Thymus (tissue), 14 donors: ENCODE measurements around the gene TMEM52B. TPM values are rescaled to one million over a fixed set of nuclear protein-coding genes. Genes with fewer than 3 reads are reported as not detected.

ENCODE experiments used
- DNase-seq, 9 donors: peaks; one replicate each; pipeline ENCODE4 v3.0.0-alpha.2; 2013; ENCODE audit warnings: low spot score in 9 of 9, low read depth in 6 of 9, missing footprints in 1 of 9
- H3K27ac ChIP-seq, 2 donors: one replicate each; pipeline ENCODE4 v1.5.1; 2013; ENCODE audit warnings: control low read depth in 1 of 2, low read depth in 1 of 2, low read length in 1 of 2, mild to moderate bottlenecking in 1 of 2, moderate library complexity in 1 of 2
- H3K27me3 ChIP-seq, 2 donors: one replicate each; pipeline ENCODE4 v1.5.1; 2013; ENCODE audit warnings: low read length in 1 of 2; ENCODE audit not compliant: control insufficient read depth in 2 of 2, insufficient read depth in 1 of 2
- H3K36me3 ChIP-seq, 2 donors: one replicate each; pipeline ENCODE4 v1.5.1; 2013; ENCODE audit warnings: low read length in 1 of 2, mild to moderate bottlenecking in 1 of 2, moderate library complexity in 1 of 2; ENCODE audit not compliant: control insufficient read depth in 2 of 2, insufficient read depth in 2 of 2
- H3K4me1 ChIP-seq, 2 donors: one replicate each; pipeline ENCODE4 v1.5.1; 2013; ENCODE audit warnings: low read length in 2 of 2; ENCODE audit not compliant: control insufficient read depth in 2 of 2, insufficient read depth in 2 of 2
- H3K4me3 ChIP-seq, 2 donors: one replicate each; pipeline ENCODE4 v1.5.1; 2013; ENCODE audit warnings: low read length in 2 of 2, control low read depth in 1 of 2, mild to moderate bottlenecking in 1 of 2
- H3K9me3 ChIP-seq, 2 donors: one replicate each; pipeline ENCODE4 v1.5.1; 2013; ENCODE audit warnings: low read length in 1 of 2, mild to moderate bottlenecking in 1 of 2; ENCODE audit not compliant: control insufficient read depth in 2 of 2, insufficient read depth in 1 of 2
- WGBS: extraction: QIAGEN DNeasy Blood & Tissue Kit; methylation state at CpG from one replicate; pipeline ENCODE4 v1.1.7; 2013; 5-methylcytosine and 5-hydroxymethylcytosine counted together
- long read RNA-seq, 10 donors: transcript quantifications; one replicate each; lab custom pipeline, GENCODE V29; 2026
- polyA plus RNA-seq: library from polyadenylated mRNA; stranded (reverse); fragments of 200-250 nt; gene quantifications from one replicate; pipeline ENCODE4 v1.2.3, GENCODE V29; 2013
- total RNA-seq: library from RNA; stranded (reverse); fragments of 120-200 nt; gene quantifications from one replicate; pipeline ENCODE4 v1.2.4, GENCODE V29; 2013
- donor health status: healthy.

Gene TMEM52B
- total RNA-seq (0.14 TPM), polyA plus RNA-seq (0.14 TPM)
- long read RNA-seq, donor 1 = 0 reads
- long read RNA-seq, donor 2 = 0 reads
- long read RNA-seq, donor 3 = 0 reads
- long read RNA-seq, donor 4 = 0 reads
- long read RNA-seq, donor 5 = 0 reads
- long read RNA-seq, donor 6 = 0 reads
- long read RNA-seq, donor 7 = 0 reads
- long read RNA-seq, donor 8, partial matches to known transcripts = 0 of 1 reads
- long read RNA-seq, donor 8, other reads (novel, unspliced or antisense) = 0 of 1 reads
- long read RNA-seq, donor 9 = 0 reads
- long read RNA-seq, donor 10 = 0 reads

- no peak for DNase-seq
- H3K27ac ChIP-seq = no peak within 1 kb of the TSS
- H3K4me1 ChIP-seq = no peaks in the 10 kb centered on the region
- H3K4me3 ChIP-seq = no peak within 1 kb of the TSS
- H3K36me3 ChIP-seq = no peaks in the 10 kb centered on the region
- no peaks in the 10 kb centered on the region for H3K27me3 ChIP-seq
- 94% methylated on average over 4 of the region's 4 CpGs for WGBS
- no peaks in the 10 kb centered on the region for H3K9me3 ChIP-seq
These were observed at the start of gene TMEM52B for GRCh38 chr12:10178821-10179220. TMEM52B (plus strand) TSS chr12:10179032; CDS start chr12:10179575, 543 bp downstream.

- peak within 1 kb of the TSS in 1 of 2 donors; percentile 48 for H3K27ac ChIP-seq
- WGBS = 7% methylated on average over 1 of the region's 1 CpG
- H3K27me3 ChIP-seq = no peaks in the 10 kb centered on the region
- peak in 7 of 9 donors; percentile 10 to 73 (median 20) for DNase-seq
- no peaks in the 10 kb centered on the region for H3K36me3 ChIP-seq
- H3K4me1 ChIP-seq = no peaks in the 10 kb centered on the region
- H3K9me3 ChIP-seq = no peaks in the 10 kb centered on the region
- no peak within 1 kb of the TSS for H3K4me3 ChIP-seq
These were observed 48.8 kb upstream of the TMEM52B start, which contains the start of gene CLEC7A for GRCh38 chr12:10130042-10130441. CLEC7A (minus strand) TSS chr12:10130199; CDS start chr12:10130082, 117 bp downstream.

- WGBS = 95% methylated on average over 2 of the region's 2 CpGs
- Histone ChIP-seq H3K27ac (no peak overlapping the region), H3K4me1 (no peaks in the 10 kb centered on the region), H3K27me3 (no peaks in the 10 kb centered on the region), H3K4me3 (no peak overlapping the region), H3K36me3 (no peaks in the 10 kb centered on the region), H3K9me3 (no peaks in the 10 kb centered on the region)
- no peak for DNase-seq
These were observed 47.6 kb upstream of the TMEM52B start for GRCh38 chr12:10131111-10131690.

- Histone ChIP-seq H3K27me3 (no peaks in the 10 kb centered on the region), H3K9me3 (no peaks in the 10 kb centered on the region), H3K27ac (no peak overlapping the region), H3K36me3 (no peaks in the 10 kb centered on the region), H3K4me1 (no peaks in the 10 kb centered on the region), H3K4me3 (no peak overlapping the region)
- no peak for DNase-seq
- WGBS = 97% methylated on average over 6 of the region's 6 CpGs
These were observed 45.9 kb upstream of the TMEM52B start for GRCh38 chr12:10132850-10133370.

GRCh38 chr12:10135126-10135525, 43.7 kb upstream of the TMEM52B start:
- H3K9me3 ChIP-seq = no peaks in the 10 kb centered on the region
- 96% methylated on average over 4 of the region's 4 CpGs for WGBS
- H3K27me3 ChIP-seq = no peaks in the 10 kb centered on the region
- H3K4me1 ChIP-seq = no peaks in the 10 kb centered on the region
- H3K27ac ChIP-seq = no peak overlapping the region
- no peak overlapping the region for H3K4me3 ChIP-seq
- no peak for DNase-seq
- H3K36me3 ChIP-seq = no peaks in the 10 kb centered on the region

GRCh38 chr12:10136637-10137205, 42.1 kb upstream of the TMEM52B start:
- WGBS = 92% methylated on average over 13 of the region's 13 CpGs
- no peak for DNase-seq
- H3K4me3 ChIP-seq = no peak overlapping the region

GRCh38 chr12:10140001-10140400, 38.8 kb upstream of the TMEM52B start:
- no peaks in the 10 kb centered on the region for H3K36me3 ChIP-seq
- no peaks in the 10 kb centered on the region for H3K4me1 ChIP-seq
- DNase-seq = peak in 8 of 9 donors; percentile 18 to 74 (median 48)
- H3K4me3 ChIP-seq = no peak overlapping the region
- 10% methylated on average over 2 of the region's 2 CpGs for WGBS
- H3K27me3 ChIP-seq = no peaks in the 10 kb centered on the region
- H3K27ac ChIP-seq = no peak overlapping the region
- no peaks in the 10 kb centered on the region for H3K9me3 ChIP-seq

More at GRCh38 chr12:10136637-10137205, 42.1 kb upstream of the TMEM52B start:
- Histone ChIP-seq H3K4me1 (no peaks in the 10 kb centered on the region), H3K36me3 (no peaks in the 10 kb centered on the region), H3K9me3 (no peaks in the 10 kb centered on the region), H3K27ac (no peak overlapping the region), H3K27me3 (no peaks in the 10 kb centered on the region)

- H3K4me3 ChIP-seq = no peak overlapping the region
- H3K4me1 ChIP-seq = no peaks in the 10 kb centered on the region
- no peak overlapping the region for H3K27ac ChIP-seq
- H3K9me3 ChIP-seq = no peaks in the 10 kb centered on the region
- no peak for DNase-seq
- 52% methylated on average over 1 of the region's 1 CpG for WGBS
- no peaks in the 10 kb centered on the region for H3K27me3 ChIP-seq
- no peaks in the 10 kb centered on the region for H3K36me3 ChIP-seq
These were observed 35.7 kb upstream of the TMEM52B start for GRCh38 chr12:10142976-10143589.
